Measurements from ENCODE around the gene CCDC61. TPM values are rescaled to one million over a fixed set of nuclear protein-coding genes. Genes with fewer than 3 reads are reported as not detected.
A peak's percentile ranks its signal among the peaks of the same experiment; 100 is the strongest.

The CCDC61 gene
- total and polyA plus RNA-seq, 2 of the 8 experiments (the other 6 are each of a cell fraction or from before 2014, with no cell fraction given) = 7.8 to 17.4 TPM

DNA sequence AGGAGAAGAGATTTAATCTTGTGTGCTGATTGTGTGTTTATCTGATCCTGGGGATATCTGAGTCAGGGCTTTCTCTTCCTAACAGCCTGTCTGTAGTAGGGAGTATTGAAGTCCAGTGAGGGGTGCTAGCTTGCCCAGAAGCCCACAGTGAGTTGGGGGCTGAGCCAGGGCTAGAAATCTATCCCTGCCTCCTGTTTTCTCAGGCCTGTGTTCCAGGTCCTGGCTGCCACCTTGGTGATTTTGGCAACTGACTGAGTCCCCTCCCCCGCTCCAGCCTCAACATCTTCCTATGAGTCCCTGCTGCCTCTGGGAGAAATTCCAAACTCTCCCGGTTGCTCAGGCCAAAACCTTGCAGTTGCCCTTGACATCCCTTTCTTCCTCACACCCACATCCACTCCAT lies 13.9 kb upstream of the CCDC61 start:
- no peak overlapping the region for H4K5ac ChIP-seq (ENCODE audit: insufficient read length, low read depth, low read length)
- WGBS, 2 experiments (ENCODE audit: extremely low coverage in 1 of 2, insufficient coverage in 1 of 2, insufficient read length in 1 of 2, insufficient replicate concordance in 2 of 2, low coverage in 1 of 2, low lambda C conversion rate in 2 of 2, missing lambda C conversion rate in 1 of 2) = 78% methylated on average over 2 of the region's 2 CpGs; no CpG with 5 or more reads in 1 of the 2 experiments
- no peaks in the 10 kb centered on the region for H3K36me3 ChIP-seq (ENCODE audit: control insufficient read depth in 2 of 4, insufficient read depth in 4 of 4, low read length in 3 of 4)
- DNase-seq (ENCODE audit: low read depth in 1 of 2, low spot score in 2 of 2) (peak in 1 of 2 experiments; percentile 50), FAIRE-seq (no peak)
- H4K91ac ChIP-seq (replicated peaks; ENCODE audit: insufficient read length, low read length) = no peak overlapping the region
- H3K4me1 ChIP-seq (replicated peaks in 1 of 4; ENCODE audit: control insufficient read depth in 3 of 4, insufficient read depth in 4 of 4, low read length in 3 of 4) = peaks cover 0 to 7% (median 2%) of the 10 kb centered on the region in 4 experiments; a peak in 2 of 7 replicates
- no peak overlapping the region for H3K4me2 ChIP-seq (ENCODE audit: insufficient read depth in 1 of 2, low read depth in 2 of 2, low read length in 2 of 2)
- H4K8ac ChIP-seq (ENCODE audit: extremely low read depth, insufficient read depth, low read length) = no peak overlapping the region; the same call in 1 of the 2 replicates
- no peaks in the 10 kb centered on the region for H3K79me2 ChIP-seq (ENCODE audit: control insufficient read depth in 1 of 2, insufficient read depth in 2 of 2, low read length in 2 of 2)
- no peak overlapping the region for H3K4ac ChIP-seq (replicated peaks; ENCODE audit: insufficient read length, low read depth, low read length)
- no peak overlapping the region for H3K23ac ChIP-seq (ENCODE audit: insufficient read length)
- peak overlapping the region; percentile 48; the same call in 1 of the 2 replicates for H2BK20ac ChIP-seq (ENCODE audit: low read length)
- H3K4me3 ChIP-seq (ENCODE audit: extremely low read depth in 1 of 4, insufficient read depth in 2 of 4, low read depth in 3 of 4, low read length in 4 of 4) = no peak overlapping the region
- H3K79me1 ChIP-seq (ENCODE audit: low read depth, low read length) = no peaks in the 10 kb centered on the region
- H3K27ac ChIP-seq (ENCODE audit: low read depth, low read length) = no peak overlapping the region
- H2BK120ac ChIP-seq (replicated peaks; ENCODE audit: low read depth, low read length) = no peak overlapping the region
- ChIA-PET POLR2A (ENCODE audit: partially characterized antibody) (interaction anchor here (0.6 to 1.1 kb wide), 5 partner anchors 9 to 43 kb away, joined by 3 read pairs; no protein-coding TSS in a partner anchor), CTCF (ENCODE audit: partially characterized antibody) (interaction anchor here (1.9 kb wide), 1 partner anchor 20 kb away, joined by 5 read pairs; no protein-coding TSS in a partner anchor)
- no peak overlapping the region for H3K14ac ChIP-seq (ENCODE audit: insufficient read length)
- peak; percentile 48 for TF ChIP-seq TAF7 (optimal IDR thresholded peaks at IDR 0.05; ENCODE audit: borderline replicate concordance, low read depth, low read length)
- no peak for TF ChIP-seq BRCA1 (IDR thresholded peaks at IDR 0.05; ENCODE audit: low read depth, low read length)
- peak in 1 of 2 experiments; percentile 46; a peak in 1 of 3 replicates for TF ChIP-seq POLR2A (IDR thresholded peaks at IDR 0.05; ENCODE audit: control extremely low read depth in 1 of 2, low read depth in 2 of 2, low read length in 2 of 2)
- TF ChIP-seq TAF1 (IDR thresholded peaks at IDR 0.05; ENCODE audit: low read depth, low read length) = peak; percentile 88
- TF ChIP-seq FOSL1 (IDR thresholded peaks at IDR 0.05; ENCODE audit: insufficient read depth, low read depth, low read length) = no peak
- 0 out of 2 replicates have a peak, but pooled peaks have one; percentile 40 for TF ChIP-seq SP1 (IDR thresholded peaks at IDR 0.05; ENCODE audit: low read depth, low read length)
- no peak for TF ChIP-seq EGR1 (IDR thresholded peaks at IDR 0.05; ENCODE audit: borderline replicate concordance, low read depth, low read length)
- TF ChIP-seq ASH2L (IDR thresholded peaks at IDR 0.05; ENCODE audit: low read length) = peak; percentile 66
- TF ChIP-seq RBBP5 (IDR thresholded peaks at IDR 0.05; ENCODE audit: borderline replicate concordance, low read depth, low read length) = peak; percentile 85
- H3K56ac ChIP-seq (replicated peaks; ENCODE audit: insufficient read length, low read depth, low read length) = peak overlapping the region; percentile 7
- H2AFZ ChIP-seq (ENCODE audit: low read length) = peak overlapping the region; percentile 78; the same call in 1 of the 2 replicates
- H3K23me2 ChIP-seq (ENCODE audit: low read depth, low read length) = no peaks in the 10 kb centered on the region
- H2BK15ac ChIP-seq (ENCODE audit: low read length) = no peak overlapping the region
- H3K27me3 ChIP-seq (replicated peaks in 1 of 4; ENCODE audit: control insufficient read depth in 3 of 4, extremely low read depth in 1 of 4, insufficient read depth in 3 of 4, low read length in 3 of 4) = no peaks in the 10 kb centered on the region
- H2BK12ac ChIP-seq (ENCODE audit: low read depth, low read length) = no peak overlapping the region
- H3K9me3 ChIP-seq (ENCODE audit: insufficient read depth in 2 of 2, low read depth in 1 of 2, low read length in 1 of 2) = no peaks in the 10 kb centered on the region
- peak overlapping the region; percentile 38; the same call in 1 of the 2 replicates for H3K18ac ChIP-seq (ENCODE audit: extremely low read depth, low read length)
- H2BK5ac ChIP-seq (ENCODE audit: low read depth, low read length) = no peak overlapping the region
- no peaks in the 10 kb centered on the region for H4K20me1 ChIP-seq (replicated peaks in 1 of 2; ENCODE audit: control insufficient read depth in 1 of 2, insufficient read depth in 2 of 2, low read length in 2 of 2)
- no peak overlapping the region for H2AK5ac ChIP-seq (ENCODE audit: low read depth, low read length)
- no peak overlapping the region for H3K9ac ChIP-seq (replicated peaks in 1 of 4; ENCODE audit: extremely low read depth in 1 of 4, low read depth in 3 of 4, low read length in 3 of 4)

Data from H1 (cell line).